HG03025 (cell line): ENCODE data around the gene WWOX.

Source experiments
- ATAC-seq: cut with Tn5 transposase; IDR thresholded peaks from one replicate; pipeline ENCODE4 v1.9.1; 2021; ENCODE audit warnings: mild to moderate bottlenecking, moderate library complexity; ENCODE audit not compliant: unreplicated experiment, low FRiP score

The WWOX gene

GRCh38 chr16:78256686-78257375 lies 157.4 kb downstream of the WWOX start:
- ATAC-seq = no peak

- no peak for ATAC-seq
These were observed 157.9 kb downstream of the WWOX start for GRCh38 chr16:78257376-78257728.

GRCh38 chr16:78258375-78259065 lies 159.1 kb downstream of the WWOX start:
- no peak for ATAC-seq

- ATAC-seq = no peak
These were observed 160.4 kb downstream of the WWOX start for GRCh38 chr16:78259873-78260272.

GRCh38 chr16:78264642-78265041 lies 165.2 kb downstream of the WWOX start:
- no peak for ATAC-seq

GRCh38 chr16:78269256-78269655 lies 169.8 kb downstream of the WWOX start:
- ATAC-seq = no peak

GRCh38 chr16:78271981-78272380 lies 172.5 kb downstream of the WWOX start:
- no peak for ATAC-seq

- ATAC-seq = no peak
These were observed 175.3 kb downstream of the WWOX start for GRCh38 chr16:78274771-78275170.

GRCh38 chr16:78275420-78275819 lies 176.0 kb downstream of the WWOX start:
- ATAC-seq = no peak

- ATAC-seq = no peak
These were observed 178.0 kb downstream of the WWOX start for GRCh38 chr16:78277321-78278055.

- no peak for ATAC-seq
These were observed 178.6 kb downstream of the WWOX start for GRCh38 chr16:78278056-78278450.

GRCh38 chr16:78281115-78281514 lies 181.7 kb downstream of the WWOX start:
- no peak for ATAC-seq

GRCh38 chr16:78283548-78284251 lies 184.2 kb downstream of the WWOX start:
- no peak for ATAC-seq

GRCh38 chr16:78284326-78284725 lies 184.9 kb downstream of the WWOX start:
- no peak for ATAC-seq

- no peak for ATAC-seq
These were observed 185.5 kb downstream of the WWOX start for GRCh38 chr16:78284957-78285434.

- no peak for ATAC-seq
These were observed 186.0 kb downstream of the WWOX start for GRCh38 chr16:78285437-78285922.

- no peak for ATAC-seq
These were observed 186.6 kb downstream of the WWOX start for GRCh38 chr16:78286065-78286464.

- ATAC-seq = no peak
These were observed 189.4 kb downstream of the WWOX start for GRCh38 chr16:78288888-78289287.

GRCh38 chr16:78289373-78289772 lies 189.9 kb downstream of the WWOX start:
- no peak for ATAC-seq

- no peak for ATAC-seq
These were observed 190.4 kb downstream of the WWOX start for GRCh38 chr16:78289844-78290277.

- ATAC-seq = no peak
These were observed 190.9 kb downstream of the WWOX start for GRCh38 chr16:78290395-78290794.
